ENCODE data around the gene CNIH3.

Gene CNIH3

GRCh38 chr1:224749916-224750315 lies 133.8 kb downstream of the CNIH3 start:
- no peak for DNase-seq

- no peak for DNase-seq
Observed at GRCh38 chr1:224751624-224752311, 135.7 kb downstream of the CNIH3 start.

GRCh38 chr1:224753491-224753890 lies 137.4 kb downstream of the CNIH3 start:
- no peak for DNase-seq

- no peak for DNase-seq
Observed at GRCh38 chr1:224755586-224755985, 139.5 kb downstream of the CNIH3 start.

- DNase-seq: no peak
Observed at GRCh38 chr1:224757508-224757907, 141.4 kb downstream of the CNIH3 start.

- DNase-seq: no peak
Observed at GRCh38 chr1:224759135-224759534, 143.0 kb downstream of the CNIH3 start.

GRCh38 chr1:224759681-224760091 lies 143.6 kb downstream of the CNIH3 start:
- no peak for DNase-seq

- no peak for DNase-seq
Observed at GRCh38 chr1:224760163-224760562, 144.0 kb downstream of the CNIH3 start.

GRCh38 chr1:224761245-224761644 lies 145.1 kb downstream of the CNIH3 start:
- DNase-seq: no peak

GRCh38 chr1:224762046-224762445 lies 145.9 kb downstream of the CNIH3 start:
- no peak for DNase-seq

GRCh38 chr1:224762701-224763100 lies 146.6 kb downstream of the CNIH3 start:
- DNase-seq: no peak

- DNase-seq: no peak
Observed at GRCh38 chr1:224763126-224763775, 147.1 kb downstream of the CNIH3 start.

- no peak for DNase-seq
Observed at GRCh38 chr1:224766266-224766665, 150.1 kb downstream of the CNIH3 start.

GRCh38 chr1:224767031-224767430 lies 150.9 kb downstream of the CNIH3 start:
- DNase-seq: no peak

- DNase-seq: no peak
Observed at GRCh38 chr1:224767676-224768075, 151.6 kb downstream of the CNIH3 start.

GRCh38 chr1:224768971-224769370 lies 152.9 kb downstream of the CNIH3 start:
- no peak for DNase-seq

GRCh38 chr1:224769452-224770335 lies 153.6 kb downstream of the CNIH3 start:
- DNase-seq: no peak

GRCh38 chr1:224770336-224770693 lies 154.2 kb downstream of the CNIH3 start:
- no peak for DNase-seq

GRCh38 chr1:224773646-224774045 lies 157.5 kb downstream of the CNIH3 start:
- no peak for DNase-seq

GRCh38 chr1:224774378-224774777 lies 158.3 kb downstream of the CNIH3 start:
- no peak for DNase-seq

GRCh38 chr1:224777180-224777579 lies 161.1 kb downstream of the CNIH3 start:
- no peak for DNase-seq

- no peak for DNase-seq
Observed at GRCh38 chr1:224779536-224779935, 163.4 kb downstream of the CNIH3 start.

- no peak for DNase-seq
Observed at GRCh38 chr1:224780736-224781135, 164.6 kb downstream of the CNIH3 start.

GRCh38 chr1:224781800-224782199 lies 165.7 kb downstream of the CNIH3 start:
- no peak for DNase-seq
